ENCODE data around the gene ERBB2.

Gene ERBB2

GRCh38 chr17:39677072-39677471 is 22.8 kb upstream of the ERBB2 start:
- no peak for TF ChIP-seq Cebpa-rat (IDR thresholded peaks at IDR 0.05)
- Histone ChIP-seq H3K9ac (peak overlapping the region; percentile 20; the same call in 1 of the 2 replicates), H3K4me1 (peaks cover 95% of the 10 kb centered on the region), H3K4me3 (no peak overlapping the region), H3K9me3 (no peaks in the 10 kb centered on the region), H3K27me3 (no peaks in the 10 kb centered on the region), H3K27ac (peak overlapping the region; percentile 86), H3K4me2 (peak overlapping the region; percentile 96), H3K36me3 (no peaks in the 10 kb centered on the region), H4K20me1 (no peaks in the 10 kb centered on the region)

- H3K4me1 ChIP-seq, result peaks cover 88% of the 10 kb centered on the region
- peak overlapping the region; percentile 20; the same call in 1 of the 2 replicates for H3K9ac ChIP-seq
- no peaks in the 10 kb centered on the region for H3K36me3 ChIP-seq
- H3K27ac ChIP-seq, result peak overlapping the region; percentile 86
- TF ChIP-seq Cebpa-rat (IDR thresholded peaks at IDR 0.05), result no peak
- no peaks in the 10 kb centered on the region for H4K20me1 ChIP-seq
- no peaks in the 10 kb centered on the region for H3K9me3 ChIP-seq
- H3K4me3 ChIP-seq, result peak overlapping the region; percentile 33; the same call in 1 of the 2 replicates
- H3K27me3 ChIP-seq, result no peaks in the 10 kb centered on the region
- H3K4me2 ChIP-seq, result peak overlapping the region; percentile 96
Measured at GRCh38 chr17:39677542-39678339, 22.1 kb upstream of the ERBB2 start.

DNA sequence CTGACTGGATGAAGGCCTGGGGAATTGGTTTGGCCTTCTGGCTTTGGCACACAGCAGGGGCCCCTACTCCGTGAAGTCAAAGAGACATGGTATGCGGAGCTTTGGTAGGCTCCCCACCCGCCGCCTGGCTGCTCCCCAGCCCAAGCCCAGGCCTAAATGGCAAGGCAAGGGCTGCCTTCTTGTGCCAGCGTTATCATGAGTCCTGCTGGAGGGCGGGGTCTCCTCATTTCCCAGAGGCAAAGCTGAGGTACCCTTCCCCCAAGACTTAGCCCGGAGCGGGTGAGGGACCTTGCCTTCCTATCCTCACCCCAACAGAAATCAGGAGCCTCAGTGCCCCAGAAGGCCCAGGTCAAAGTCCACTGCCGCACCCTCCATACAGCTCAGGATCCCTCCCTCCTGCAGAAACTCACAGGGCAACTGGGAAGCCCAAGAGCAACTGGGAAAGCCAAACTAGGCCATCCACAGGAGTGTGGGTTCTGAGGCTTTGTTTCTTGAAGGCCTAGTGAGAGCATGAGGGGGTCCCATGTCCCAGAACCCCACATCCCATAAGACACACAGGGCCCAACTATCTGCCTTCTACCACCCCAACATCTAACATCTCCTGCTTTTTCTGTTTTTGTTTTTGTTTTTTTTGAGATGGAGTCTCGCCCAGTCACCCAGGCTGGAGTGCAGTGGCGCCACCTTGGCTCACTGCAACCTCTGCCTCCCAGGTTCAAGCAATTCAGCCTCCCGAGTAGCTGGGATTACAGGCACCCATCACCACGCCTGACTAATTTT is 21.3 kb upstream of the ERBB2 start:
- Histone ChIP-seq H3K9ac (peak overlapping the region; percentile 20; the same call in 1 of the 2 replicates), H3K27me3 (no peaks in the 10 kb centered on the region), H3K27ac (peak overlapping the region; percentile 86), H3K4me1 (peaks cover 80% of the 10 kb centered on the region), H3K4me3 (peak overlapping the region; percentile 33; the same call in 1 of the 2 replicates), H4K20me1 (no peaks in the 10 kb centered on the region), H3K4me2 (peak overlapping the region; percentile 96), H3K9me3 (no peaks in the 10 kb centered on the region), H3K36me3 (0 out of 2 replicates have a peak, but pooled peaks cover 7% of the 10 kb centered on the region)
- TF ChIP-seq Cebpa-rat (IDR thresholded peaks at IDR 0.05), result no peak

GRCh38 chr17:39679521-39680192 is 20.2 kb upstream of the ERBB2 start:
- Histone ChIP-seq H3K9me3 (no peaks in the 10 kb centered on the region), H3K9ac (peak overlapping the region; percentile 67), H4K20me1 (no peaks in the 10 kb centered on the region), H3K4me2 (peak overlapping the region; percentile 96), H3K27ac (peak overlapping the region; percentile 86), H3K4me3 (0 out of 2 replicates have a peak overlapping the region, but pooled peaks have one; percentile 13), H3K27me3 (no peaks in the 10 kb centered on the region), H3K36me3 (peaks cover 16% of the 10 kb centered on the region; the same call in 1 of the 2 replicates), H3K4me1 (peaks cover 69% of the 10 kb centered on the region)
- no peak for TF ChIP-seq Cebpa-rat (IDR thresholded peaks at IDR 0.05)

DNA sequence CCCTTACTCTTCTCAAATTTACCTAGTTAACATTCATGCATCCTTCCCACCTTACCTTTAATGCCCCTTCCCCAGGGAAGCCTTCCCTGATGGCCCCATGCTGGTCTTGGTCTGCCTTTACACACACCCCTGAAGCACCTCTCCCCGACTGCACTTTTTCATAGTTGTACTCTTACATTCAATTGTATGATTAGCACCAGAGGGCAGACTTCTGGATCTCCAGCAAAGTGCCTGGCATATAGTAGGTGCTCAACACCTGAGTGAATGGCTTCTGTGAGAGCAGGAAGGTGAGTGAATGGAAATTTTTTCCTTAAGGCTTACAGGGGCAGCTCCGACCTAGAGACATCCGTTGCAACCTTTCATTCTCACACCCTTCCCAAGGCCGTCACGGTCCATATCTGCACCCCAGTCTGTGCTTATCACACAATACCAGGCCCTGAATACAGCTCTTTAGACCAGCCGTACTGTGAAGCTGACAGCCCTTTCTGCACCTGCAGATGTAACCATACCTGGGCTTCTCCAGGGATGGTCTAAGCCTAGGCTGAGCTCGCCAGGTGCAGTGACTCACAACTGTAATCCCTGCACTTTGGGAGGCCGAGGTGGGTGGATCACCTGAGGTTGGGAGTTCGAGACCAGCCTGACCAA is 16.4 kb upstream of the ERBB2 start:
- H3K9ac ChIP-seq, result no peak overlapping the region
- H3K4me3 ChIP-seq, result no peak overlapping the region
- H4K20me1 ChIP-seq, result no peaks in the 10 kb centered on the region
- H3K36me3 ChIP-seq, result peaks cover 19% of the 10 kb centered on the region; the same call in 1 of the 2 replicates
- H3K27ac ChIP-seq, result no peak overlapping the region
- no peak overlapping the region for H3K4me2 ChIP-seq
- peaks cover 39% of the 10 kb centered on the region for H3K4me1 ChIP-seq
- no peak for TF ChIP-seq Cebpa-rat (IDR thresholded peaks at IDR 0.05)
- no peaks in the 10 kb centered on the region; the same call in 1 of the 2 replicates for H3K9me3 ChIP-seq
- H3K27me3 ChIP-seq, result no peaks in the 10 kb centered on the region

DNA sequence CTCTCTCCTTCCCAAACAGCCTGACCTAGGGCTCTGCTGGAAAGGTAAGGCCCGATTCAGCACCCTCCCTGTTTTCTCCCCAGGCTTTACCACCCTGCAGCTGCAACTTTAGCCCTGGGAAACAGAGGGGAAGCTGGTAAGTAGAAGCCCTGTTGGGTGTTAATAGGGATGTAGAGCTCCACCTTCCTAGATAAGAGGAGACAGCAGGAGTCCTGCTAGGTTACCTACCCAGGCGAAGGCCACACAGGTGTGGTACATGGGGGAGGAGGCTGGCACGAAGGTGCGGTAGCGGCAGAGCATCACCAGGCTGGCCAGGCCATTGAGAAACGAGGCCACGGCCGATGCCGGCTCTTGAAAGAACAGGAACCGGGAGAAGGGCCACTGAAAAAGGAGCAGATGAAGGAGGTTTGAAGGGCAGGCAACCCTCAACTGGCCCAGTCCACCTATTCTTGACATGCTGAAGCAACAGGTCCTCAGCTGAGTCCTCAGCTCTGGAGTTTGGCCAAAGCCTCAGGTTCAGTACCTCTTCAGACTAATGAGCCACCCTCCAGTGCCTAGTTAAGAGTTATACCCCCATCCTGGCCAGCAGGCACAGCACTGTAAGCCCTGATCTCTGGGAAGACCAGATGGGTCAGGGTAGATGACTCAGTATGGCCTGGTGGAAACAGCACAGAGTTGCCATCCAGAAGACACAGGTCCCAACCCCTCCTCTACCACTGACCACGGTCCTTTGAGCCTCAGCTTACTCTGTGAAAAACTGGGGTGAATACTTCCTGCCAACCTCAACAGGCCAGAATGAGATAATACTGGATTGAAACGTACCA is 15.3 kb upstream of the ERBB2 start:
- Histone ChIP-seq H3K27ac (no peak overlapping the region), H3K9ac (no peak overlapping the region), H3K4me3 (no peak overlapping the region), H3K36me3 (peaks cover 19% of the 10 kb centered on the region; the same call in 1 of the 2 replicates), H3K4me2 (no peak overlapping the region), H3K9me3 (no peaks in the 10 kb centered on the region; the same call in 1 of the 2 replicates), H3K4me1 (peaks cover 37% of the 10 kb centered on the region), H4K20me1 (no peaks in the 10 kb centered on the region), H3K27me3 (no peaks in the 10 kb centered on the region)
- no peak for TF ChIP-seq Cebpa-rat (IDR thresholded peaks at IDR 0.05)

GRCh38 chr17:39687101-39687545 is 12.7 kb upstream of the ERBB2 start:
- H3K27ac ChIP-seq, result no peak overlapping the region; the same call in 1 of the 2 replicates
- H3K4me1 ChIP-seq, result peaks cover 18% of the 10 kb centered on the region
- no peak overlapping the region for H3K9ac ChIP-seq
- peak overlapping the region; percentile 95 for H3K4me2 ChIP-seq
- H4K20me1 ChIP-seq, result no peaks in the 10 kb centered on the region
- H3K27me3 ChIP-seq, result no peaks in the 10 kb centered on the region
- peaks cover 19% of the 10 kb centered on the region; the same call in 1 of the 2 replicates for H3K36me3 ChIP-seq
- no peak for TF ChIP-seq Cebpa-rat (IDR thresholded peaks at IDR 0.05)
- H3K4me3 ChIP-seq, result peak overlapping the region; percentile 76
- no peaks in the 10 kb centered on the region; the same call in 1 of the 2 replicates for H3K9me3 ChIP-seq

Data from BLaER1 (cell line).